OCI-LY1 (cell line): ENCODE results near the gene RAB42.
"Not testable (repeated sequence)": the region's sequence is repeated elsewhere in the genome, so short reads cannot be mapped to it uniquely, and the experiment has no call there.

Experiments
- EZH2 ChIP-seq: fragments of 200-600 bp; sonication (generic), shearing (Covaris generic); IDR thresholded peaks from 2 replicates; pipeline ENCODE4 v1.8.0; 2017; ENCODE audit warnings: borderline replicate concordance, mixed run types, mild to moderate bottlenecking, antibody characterized with exemption, low read length, moderate library complexity, mixed read lengths
- TF ChIP-seq, protein P1 (sequence below): fragments of 200-600 bp; sonication (generic), shearing (Covaris generic); IDR thresholded peaks from 2 replicates; pipeline ENCODE4 v1.5.1; 2017; ENCODE audit warnings: mild to moderate bottlenecking, antibody characterized with exemption, low read length, moderate library complexity, mixed read lengths

GRCh38 chr1:28593988-28594356 lies 1.9 kb downstream of the RAB42 start:
- not testable (repeated sequence) for TF ChIP-seq EZH2
- TF ChIP-seq, protein P1, sequence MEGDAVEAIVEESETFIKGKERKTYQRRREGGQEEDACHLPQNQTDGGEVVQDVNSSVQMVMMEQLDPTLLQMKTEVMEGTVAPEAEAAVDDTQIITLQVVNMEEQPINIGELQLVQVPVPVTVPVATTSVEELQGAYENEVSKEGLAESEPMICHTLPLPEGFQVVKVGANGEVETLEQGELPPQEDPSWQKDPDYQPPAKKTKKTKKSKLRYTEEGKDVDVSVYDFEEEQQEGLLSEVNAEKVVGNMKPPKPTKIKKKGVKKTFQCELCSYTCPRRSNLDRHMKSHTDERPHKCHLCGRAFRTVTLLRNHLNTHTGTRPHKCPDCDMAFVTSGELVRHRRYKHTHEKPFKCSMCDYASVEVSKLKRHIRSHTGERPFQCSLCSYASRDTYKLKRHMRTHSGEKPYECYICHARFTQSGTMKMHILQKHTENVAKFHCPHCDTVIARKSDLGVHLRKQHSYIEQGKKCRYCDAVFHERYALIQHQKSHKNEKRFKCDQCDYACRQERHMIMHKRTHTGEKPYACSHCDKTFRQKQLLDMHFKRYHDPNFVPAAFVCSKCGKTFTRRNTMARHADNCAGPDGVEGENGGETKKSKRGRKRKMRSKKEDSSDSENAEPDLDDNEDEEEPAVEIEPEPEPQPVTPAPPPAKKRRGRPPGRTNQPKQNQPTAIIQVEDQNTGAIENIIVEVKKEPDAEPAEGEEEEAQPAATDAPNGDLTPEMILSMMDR = not testable (repeated sequence)
